NCI-H82 treated with DMSO at 0.1 percent for 48 hours (cell line): ENCODE results near the gene INMT.
"Not testable (repeated sequence)": the region's sequence is repeated elsewhere in the genome, so short reads cannot be mapped to it uniquely, and the experiment has no call there.

Source experiments
- DNase-seq: peaks from one replicate; lab custom pipeline; 2025; ENCODE audit not compliant: unreplicated experiment; lab: John Stamatoyannopoulos, UW

Gene INMT

DNA sequence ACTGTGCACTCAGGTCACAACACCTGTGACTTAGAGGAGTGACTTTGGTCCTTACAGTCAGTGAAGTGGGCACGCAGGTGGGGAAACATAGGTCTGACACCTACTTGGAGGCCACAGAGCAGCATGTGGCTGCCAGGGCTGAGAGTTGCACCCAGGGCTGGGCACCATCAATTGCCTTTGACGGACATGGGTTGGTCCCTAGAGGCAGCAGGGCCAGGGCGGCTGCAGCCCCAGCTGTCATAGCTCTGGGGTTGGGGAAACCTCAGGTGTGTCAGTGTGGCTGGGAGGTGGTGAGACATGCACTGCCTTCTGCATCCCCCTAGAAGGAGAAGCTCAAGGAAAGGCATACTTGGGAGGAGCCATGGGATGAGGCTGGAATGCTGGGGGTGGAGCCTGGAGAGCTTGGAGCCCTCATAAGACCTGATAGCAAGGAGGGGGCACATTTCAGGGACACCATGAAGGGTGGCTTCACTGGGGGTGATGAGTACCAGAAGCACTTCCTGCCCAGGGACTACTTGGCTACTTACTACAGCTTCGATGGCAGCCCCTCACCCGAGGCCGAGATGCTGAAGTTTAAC lies at the start of gene INMT:
Gene INMT (plus strand): TSS at position 440 of the 578 bp plus-strand sequence. CDS start 16 bp downstream, at position 456.
- no peak for DNase-seq

DNA sequence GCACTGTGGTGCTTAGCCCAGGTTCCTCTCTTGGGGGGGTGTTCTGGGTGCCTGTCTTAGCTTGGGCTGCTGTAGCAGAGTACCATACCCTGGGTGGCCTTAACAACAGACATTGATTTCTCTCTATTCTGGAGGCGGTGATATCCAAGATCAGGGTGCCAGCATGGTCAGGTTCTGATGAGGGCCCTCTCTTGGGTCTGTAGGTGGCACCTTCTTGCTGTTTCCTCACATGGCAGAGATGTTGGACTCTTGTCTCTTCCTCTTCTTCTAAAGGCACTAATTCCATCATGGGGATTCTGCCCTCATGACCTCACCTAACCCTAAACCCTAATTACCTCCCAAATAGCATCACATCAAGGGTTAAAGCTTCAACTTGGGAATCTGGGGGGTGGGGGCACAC lies 49.7 kb upstream of the INMT start:
- DNase-seq = no peak

DNA sequence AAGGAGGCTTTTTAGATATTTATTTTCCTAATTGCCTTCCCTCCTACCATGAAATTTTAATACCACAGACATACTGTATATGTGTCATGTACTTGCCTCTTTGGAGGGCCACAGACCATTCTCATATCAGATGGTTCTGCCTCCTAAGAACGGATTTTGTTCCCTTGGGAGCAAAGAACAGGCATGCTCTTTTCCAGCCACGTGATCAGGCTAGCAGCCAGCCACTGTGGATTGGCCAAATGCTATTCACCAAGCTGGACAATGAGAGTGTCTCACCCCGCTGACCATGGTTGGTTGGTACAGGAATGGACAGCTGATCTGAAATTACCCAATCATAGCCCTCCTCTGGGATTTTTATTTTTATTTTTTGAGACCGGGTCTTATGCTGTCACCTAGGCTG lies 48.2 kb upstream of the INMT start:
- DNase-seq = no peak

DNA sequence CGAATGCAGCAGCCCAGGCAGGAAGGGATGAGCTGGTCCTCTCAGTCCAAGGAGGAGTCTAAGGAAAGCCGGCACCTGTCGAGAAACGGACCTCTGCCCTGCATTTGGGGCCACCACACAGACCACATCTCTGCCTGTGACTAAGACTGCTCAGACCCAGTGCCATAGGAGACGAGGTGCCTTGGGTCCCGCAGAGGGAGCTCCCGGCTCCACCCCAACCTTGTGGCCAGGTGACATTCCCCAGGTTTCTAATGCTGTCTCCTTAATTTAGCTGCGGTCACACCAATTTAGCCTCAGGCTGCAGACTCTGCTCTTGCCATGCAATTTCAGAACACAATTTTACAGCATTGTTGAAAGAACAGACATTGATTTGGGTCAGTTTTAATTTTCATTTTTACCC lies 46.9 kb upstream of the INMT start:
- DNase-seq = no peak

DNA sequence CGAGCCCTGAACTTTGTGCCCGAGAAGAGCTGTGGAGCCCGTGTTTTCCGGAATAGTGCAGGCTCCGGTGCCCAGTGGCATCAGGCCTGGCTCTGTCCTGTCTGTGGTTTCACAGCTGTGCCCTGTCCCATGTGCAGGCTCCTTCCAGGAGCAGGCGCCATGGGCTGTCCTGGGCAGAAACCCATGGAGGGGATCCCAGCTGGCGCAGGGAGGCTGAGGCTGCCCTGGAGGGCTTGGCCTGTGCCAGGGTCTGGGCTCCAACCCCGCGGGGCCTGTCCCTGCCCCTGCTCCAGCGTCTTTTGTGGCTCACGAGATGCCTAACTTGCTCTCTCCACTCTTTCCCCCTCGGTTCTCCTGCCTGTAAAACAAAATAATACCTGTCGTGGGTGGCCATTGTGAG lies 46.3 kb upstream of the INMT start:
- DNase-seq = no peak

DNA sequence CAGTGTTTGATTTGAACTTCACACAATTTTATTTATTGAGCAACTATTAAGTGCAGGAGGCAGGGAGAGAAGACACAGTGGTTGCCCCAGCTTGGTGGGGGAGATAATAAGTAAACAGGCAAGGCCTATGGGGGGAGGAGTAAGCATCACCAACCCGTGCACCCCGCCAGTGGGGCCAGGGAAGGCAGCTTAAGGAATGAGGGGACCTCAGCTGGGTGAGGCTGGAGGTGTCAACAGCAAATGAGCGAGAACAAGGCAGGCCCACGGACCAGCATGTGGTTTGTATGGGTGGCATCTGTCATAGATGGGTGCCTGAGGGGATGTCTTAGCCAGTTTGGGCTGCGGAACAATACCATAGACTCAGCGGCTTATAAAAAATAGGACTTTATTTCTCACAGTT lies 45.6 kb upstream of the INMT start:
- no peak for DNase-seq

DNA sequence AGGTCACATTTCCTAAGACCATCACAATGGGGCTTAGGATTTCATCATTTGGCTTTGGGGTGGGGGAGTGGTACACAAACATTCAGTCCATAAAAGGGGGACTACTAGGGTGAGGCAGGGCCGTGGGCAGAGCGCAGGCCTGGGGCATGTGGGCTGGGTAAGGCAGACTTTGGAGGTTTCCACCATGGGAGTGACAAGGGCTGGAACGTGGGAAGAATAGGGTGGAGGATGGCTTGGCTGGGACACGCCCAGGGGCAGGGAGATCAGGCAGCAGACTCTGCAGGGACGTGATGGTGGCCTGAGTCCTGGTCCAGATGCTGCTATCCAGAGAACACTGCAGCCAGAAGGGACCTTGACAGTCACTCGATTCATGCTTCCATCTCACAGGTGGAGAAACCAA lies 45.0 kb upstream of the INMT start:
- no peak for DNase-seq

DNA sequence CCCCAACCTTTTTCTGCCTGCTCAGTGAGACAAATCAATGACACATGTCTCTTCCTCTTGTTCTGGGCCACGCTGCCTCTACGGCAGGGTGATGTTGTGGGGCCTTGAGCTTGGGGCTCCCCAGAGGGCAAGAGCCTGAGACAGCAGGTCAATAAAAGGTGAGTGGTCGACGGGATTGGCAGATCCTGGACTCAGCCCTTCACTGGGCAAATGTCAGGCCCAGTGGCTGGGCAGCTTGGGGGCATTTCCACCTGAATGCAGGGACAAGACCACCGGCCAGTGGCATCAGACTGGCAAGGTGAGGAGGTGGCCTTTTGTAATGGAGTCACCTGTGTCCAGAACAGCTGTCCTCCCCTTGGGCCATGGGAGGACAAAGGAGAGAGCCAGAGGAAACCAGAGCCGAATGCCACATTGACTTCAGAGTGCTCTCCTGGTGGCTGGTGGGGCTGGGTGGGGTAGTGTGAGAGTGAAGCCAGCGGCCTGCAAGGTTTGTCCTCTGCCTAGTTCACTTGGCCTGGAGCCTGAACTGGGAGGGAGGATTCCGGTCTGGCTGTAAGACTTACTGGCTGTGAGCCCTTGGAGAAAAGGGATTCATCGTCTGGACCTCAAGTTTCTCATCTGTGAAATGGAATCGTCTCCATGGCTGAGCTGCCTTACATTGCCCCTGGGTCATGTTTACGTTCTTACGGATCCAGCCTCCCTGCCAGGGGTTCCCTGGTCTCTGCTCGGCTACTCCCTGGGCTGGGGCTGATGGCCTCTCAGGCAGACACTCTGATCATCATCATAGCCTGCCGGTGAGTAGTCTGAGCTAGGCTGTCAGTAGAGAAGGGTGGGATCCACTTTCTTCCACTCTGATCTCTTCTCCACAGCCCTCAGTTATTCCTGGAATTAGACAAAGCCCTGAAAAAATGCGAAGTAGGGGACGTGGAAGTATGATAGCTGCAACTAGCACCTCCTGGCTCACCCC lies 44.3 kb upstream of the INMT start:
- no peak for DNase-seq

DNA sequence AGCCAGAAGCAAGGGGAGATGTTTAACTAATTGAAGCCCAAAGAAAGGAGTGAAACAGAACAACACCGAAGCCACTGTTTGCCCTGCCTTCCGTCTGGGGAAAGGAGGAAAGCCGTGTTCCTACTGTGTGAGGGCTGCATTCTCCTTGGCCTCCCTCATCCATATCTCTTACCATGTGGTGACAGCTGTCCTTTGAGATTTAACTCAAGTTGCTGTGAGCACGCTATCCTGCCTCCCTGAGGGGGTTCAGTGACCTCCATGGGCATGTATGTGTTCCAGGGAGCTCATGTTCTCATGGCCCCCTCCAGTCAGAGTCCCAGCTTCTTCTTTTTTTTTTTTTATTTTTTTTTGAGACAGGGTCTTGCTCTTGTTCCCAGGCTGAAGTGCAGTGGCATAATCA lies 43.5 kb upstream of the INMT start:
- no peak for DNase-seq

DNA sequence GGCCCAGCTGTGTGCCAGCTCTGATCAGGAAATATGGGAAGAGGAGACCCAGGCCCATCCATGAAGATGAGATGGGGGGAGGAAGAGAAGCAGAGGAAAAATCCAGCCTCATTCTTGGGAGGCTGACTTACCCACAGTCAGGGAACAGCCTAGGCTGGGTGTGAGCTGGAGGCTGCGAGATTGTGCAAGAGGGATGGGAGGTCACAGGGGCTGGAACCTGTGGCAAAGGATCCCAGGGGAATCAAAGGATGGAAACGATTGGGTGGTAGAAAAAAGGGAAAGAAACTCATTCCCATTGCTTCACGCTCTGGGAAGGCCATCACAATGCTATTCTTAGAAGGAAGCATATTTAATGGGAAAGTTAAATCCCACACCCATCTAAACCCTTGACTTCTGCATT lies 43.0 kb upstream of the INMT start:
- no peak for DNase-seq

DNA sequence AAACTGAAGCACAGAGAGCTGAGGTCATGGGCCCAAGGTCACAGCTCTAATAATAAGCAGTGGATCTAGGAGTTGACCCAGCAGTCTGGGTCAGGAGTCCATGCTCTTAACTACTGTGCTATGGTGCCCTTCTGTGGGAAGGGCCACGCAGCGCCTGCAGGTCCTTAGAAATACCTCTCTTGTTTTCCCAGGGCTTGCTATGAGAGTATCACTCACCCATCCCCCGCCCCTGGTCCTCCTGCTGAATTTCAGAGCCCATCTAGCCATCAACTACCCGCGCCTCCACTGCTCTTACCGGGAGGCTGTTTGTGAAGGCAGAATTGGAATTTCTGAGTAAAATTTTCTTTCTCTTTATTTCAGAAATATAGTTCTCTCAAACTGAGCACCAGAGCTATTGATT lies 42.4 kb upstream of the INMT start:
- no peak for DNase-seq

DNA sequence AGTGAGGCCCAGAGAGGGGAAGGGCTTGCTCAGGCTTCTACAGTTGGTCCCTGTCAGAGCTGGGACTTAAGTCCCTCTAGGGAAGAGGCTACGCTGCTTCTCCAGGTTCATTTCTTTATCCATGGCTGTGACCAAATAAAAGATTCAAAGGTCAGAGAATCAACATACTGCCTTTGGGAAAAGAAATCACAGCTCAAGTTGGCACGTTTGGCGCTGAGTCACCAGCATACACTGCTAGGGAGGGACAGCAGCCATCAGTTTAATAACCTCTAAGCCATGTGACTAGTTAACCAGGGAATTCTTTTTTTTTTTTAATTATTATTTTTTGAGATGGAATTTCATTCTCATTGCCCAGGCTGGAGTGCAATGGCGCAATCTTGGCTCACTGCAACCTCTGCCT lies 41.3 kb upstream of the INMT start:
- no peak for DNase-seq

DNA sequence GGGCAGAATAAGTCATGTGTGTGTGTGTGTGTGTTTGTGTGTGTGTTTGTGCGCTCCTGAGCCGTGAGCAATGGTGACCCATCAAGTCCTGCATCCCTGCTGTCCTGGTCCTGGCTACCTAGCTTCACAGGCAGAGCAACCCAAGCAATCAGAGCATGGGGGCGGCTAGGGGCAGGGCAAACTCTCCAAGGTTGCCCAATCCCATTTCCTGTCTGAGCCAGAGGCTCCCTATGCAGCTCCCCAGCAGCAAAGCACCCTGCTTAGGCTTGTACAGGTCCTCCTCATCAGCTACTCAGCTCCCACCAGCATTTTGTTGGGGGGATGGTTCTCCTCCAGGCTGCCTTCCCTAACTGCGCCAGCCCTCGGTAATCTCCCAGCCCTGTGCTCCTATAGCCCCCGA lies 38.5 kb upstream of the INMT start:
- no peak for DNase-seq

DNA sequence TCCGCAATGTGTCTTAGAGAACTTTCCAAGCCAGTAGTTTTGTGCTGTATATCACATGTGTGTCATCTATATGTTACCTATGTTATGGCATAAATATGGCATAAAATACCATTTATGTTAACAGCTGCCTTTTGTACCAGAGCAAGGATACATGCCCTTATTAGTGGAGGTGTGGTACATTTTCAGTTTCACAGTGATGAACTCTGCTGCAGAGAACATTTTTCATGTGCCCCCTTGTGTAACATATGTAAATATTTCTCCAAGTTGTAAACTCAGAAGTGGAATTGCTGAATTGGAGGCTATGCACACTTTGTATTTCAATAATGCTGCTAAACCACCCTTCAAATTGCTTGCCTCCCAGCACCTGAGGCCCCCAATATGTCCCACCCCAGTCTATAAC lies 37.8 kb upstream of the INMT start:
- DNase-seq = no peak

DNA sequence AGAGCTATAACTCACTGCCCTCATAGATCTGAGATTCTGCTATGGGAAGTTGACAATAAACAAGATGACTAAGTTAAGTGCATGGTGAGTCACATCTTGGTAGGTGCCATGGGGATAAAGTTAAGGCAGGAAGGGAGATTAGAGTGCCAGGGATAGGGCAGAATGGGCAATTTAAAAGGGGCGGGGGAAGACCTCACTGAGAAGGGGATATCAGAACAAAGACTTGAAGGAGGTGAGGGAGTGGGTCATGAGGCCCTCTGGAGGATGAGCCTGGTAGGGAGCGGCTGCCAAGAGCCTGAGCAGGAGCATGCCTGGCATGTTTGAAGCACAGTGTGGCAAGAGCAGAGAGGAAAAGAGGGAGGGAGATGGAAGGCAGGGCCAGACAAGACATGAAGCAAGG lies 34.8 kb upstream of the INMT start:
- no peak for DNase-seq

DNA sequence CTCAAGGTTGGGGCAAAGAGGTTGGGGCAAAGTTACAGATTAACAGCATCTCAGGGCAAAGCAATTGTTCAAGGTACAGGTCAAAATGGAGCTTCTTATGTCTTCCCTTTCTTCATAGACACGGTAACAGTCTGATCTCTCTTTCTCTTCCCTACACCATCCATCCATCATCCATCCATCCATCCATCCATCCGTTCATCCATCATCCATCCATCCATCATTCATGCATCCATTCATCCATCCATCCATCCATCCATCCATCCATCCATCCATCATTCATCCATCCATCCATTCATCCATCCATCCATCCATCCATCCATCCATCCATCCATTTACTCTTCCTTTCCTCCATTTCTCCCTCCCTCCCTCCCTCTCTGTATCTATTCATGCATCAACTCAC lies 32.5 kb upstream of the INMT start:
- DNase-seq = not testable (repeated sequence)

DNA sequence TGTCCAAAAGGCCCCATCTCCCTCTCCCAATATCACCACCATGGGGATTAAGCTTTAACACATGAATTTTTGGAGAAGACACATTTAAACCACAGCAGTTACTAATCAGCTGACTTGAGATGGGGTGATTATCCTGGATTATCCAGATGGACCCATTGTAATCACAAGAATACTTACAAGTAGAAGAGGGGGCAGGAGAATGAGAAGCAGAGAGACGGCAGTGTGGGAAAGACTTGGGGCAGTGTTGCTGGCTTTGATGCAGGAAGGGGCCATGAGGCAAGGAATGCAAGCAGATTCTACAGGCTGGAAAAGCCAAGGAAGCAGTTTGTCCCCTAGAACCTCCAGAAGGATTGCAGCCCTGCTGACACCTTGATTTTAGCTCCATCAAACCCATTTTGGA lies 30.7 kb upstream of the INMT start:
- DNase-seq = peak; percentile 82

DNA sequence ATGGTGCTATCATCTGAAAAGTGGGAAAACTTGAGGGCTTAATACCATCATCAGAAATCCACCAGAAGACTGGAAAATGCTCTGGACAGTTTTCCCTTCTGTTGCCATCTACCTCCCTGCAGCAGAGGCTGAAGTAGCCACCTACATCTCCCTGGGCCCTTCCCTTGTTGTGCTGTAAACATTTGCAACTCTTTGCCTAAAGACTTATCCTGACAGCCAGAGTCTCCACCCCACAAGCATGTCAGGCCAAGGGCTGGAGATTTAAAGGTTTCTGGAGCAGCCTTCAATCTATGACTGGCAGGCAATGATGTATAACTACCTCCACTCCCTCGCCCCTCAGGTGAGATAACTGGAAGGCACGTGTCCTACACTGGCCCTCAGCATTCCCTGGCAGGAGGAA lies 29.7 kb upstream of the INMT start:
- DNase-seq = no peak

DNA sequence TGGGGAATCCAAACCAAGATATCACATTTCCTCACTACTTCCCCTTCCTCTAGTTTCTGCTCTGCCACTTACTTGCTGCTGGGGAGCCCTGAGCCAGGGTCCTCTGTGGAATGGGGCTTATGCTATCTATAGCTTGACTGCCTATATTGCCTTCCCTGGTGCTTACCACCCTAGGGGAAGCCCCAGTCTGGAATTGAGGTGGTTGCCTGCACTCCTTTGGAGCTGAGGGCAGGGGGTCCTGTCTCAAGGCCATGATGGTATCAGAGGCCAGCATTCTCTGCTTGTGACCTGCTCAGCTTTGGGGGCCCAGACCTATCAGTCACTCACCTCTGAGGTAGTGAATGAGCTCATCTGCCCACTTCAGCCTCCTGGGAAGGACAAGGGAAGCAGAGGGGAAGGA lies 29.3 kb upstream of the INMT start:
- DNase-seq = no peak

DNA sequence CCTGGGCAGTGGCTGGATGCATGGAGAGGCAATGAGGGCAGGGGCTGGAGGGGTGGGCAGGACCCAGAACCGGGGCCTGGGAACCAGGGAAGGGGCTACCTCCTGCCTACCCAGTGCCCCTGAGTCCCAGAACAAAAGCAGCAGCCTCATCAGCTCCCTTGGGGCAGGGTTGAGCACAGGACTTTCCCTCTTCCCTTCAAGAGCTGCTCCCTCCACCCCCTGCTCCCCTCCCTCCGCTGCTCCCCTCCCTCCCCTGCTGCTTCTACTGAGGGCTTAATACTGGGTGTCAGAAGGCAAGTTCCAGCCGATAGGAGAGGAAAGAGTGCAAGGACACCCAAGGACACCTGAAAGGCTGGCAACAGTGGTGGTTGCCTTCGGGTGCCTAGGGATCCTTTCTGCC lies 28.2 kb upstream of the INMT start:
- no peak for DNase-seq

DNA sequence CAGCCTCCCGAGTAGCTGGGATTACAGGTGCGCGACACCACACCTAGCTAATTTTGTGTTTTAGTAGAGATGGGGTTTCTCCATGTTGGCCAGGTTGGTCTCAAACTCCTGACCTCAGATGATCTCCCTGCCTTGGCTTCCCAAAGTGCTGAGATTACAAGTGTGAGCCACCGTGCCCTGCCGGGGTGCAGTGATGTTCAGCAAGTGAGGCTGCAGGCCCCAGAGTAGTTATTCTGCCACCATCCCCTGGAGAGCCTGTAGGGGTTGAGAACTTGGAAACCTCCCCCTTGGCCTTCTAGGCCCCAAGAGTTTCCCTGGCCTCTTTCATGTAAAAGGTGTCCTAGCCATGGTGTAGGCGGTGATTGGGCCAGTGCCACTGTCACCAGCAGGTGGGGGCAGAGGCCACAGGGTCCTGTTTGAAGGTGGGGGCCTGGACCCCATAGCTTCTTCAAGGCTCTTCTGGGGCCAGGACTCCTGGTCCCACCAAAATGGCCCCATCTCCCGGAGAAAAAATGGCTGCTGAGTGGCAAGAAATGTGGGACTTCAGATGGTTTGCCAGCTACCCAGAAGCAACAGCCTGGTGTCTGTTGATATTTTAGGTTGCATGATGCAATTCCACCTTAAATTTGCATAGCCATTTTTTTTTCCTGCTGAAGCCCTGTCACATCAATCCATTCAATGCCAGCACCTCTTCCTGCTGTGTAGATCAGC lies 25.5 kb upstream of the INMT start:
- no peak for DNase-seq
